GM18508 (cell line): ENCODE data around the gene UCKL1.
"Not testable (repeated sequence)": the region's sequence is repeated elsewhere in the genome, so short reads cannot be mapped to it uniquely, and the experiment has no call there.

ENCODE experiments used
- ATAC-seq: cut with Tn5 transposase; IDR thresholded peaks from one replicate; pipeline ENCODE4 v1.9.1; 2021; ENCODE audit warnings: moderate number of reproducible peaks; ENCODE audit not compliant: insufficient read depth, unreplicated experiment

UCKL1 gene

DNA sequence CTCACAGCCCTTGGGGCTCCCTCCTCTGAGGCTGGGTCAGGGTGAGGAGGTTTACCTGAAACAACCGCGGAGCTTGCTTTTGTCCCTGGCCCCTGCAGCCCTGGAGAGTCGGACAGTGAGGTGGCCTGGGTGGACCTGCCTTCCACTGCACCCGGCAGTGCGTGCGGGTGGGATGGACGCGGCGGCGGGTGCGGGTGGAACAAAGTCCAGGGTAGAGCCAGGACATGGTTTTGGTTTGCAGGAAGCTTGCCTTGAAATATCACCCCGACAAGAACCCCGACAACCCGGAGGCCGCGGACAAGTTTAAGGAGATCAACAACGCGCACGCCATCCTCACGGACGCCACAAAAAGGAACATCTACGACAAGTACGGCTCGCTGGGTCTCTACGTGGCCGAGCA is 27.1 kb downstream of the UCKL1 start:
- no peak for ATAC-seq

DNA sequence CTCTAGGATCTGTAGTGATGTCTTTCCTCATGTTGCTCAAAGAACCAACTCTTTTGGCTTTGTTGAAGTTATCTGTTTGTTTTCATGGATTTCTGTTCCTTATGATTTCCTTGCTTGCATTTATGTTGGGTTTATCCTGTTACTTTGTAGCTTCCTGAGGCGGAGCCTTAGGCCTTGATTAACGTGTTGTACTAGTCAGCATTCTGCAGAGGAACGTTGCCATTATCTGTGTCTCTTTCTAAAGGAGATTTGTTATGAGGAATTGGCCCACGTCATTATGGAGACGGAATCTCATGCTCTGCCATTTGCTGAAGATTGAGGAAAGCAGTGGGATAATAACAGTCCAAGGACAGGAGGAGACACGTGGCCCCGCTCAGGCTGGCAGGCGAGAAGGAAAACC is 29.9 kb downstream of the UCKL1 start:
- no peak for ATAC-seq

DNA sequence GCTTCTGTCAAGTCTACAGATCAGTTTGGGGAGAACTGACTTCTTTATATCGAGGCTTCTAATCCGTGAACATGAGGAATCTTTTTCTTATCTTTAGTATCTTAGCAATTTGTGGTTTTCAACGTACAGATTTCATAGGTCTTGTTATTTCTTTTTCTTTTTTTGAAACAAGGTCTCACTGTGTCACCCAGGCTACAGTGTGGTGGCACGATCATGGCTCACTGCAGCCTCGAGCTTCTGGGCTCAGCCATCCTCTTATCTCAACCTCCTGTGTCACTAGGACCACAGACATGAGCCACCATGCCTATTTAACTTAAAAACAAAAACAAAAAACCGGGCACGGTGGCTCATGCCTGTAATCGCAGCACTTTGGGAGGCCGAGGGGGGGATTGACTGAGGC is 32.0 kb downstream of the UCKL1 start:
- no peak for ATAC-seq

DNA sequence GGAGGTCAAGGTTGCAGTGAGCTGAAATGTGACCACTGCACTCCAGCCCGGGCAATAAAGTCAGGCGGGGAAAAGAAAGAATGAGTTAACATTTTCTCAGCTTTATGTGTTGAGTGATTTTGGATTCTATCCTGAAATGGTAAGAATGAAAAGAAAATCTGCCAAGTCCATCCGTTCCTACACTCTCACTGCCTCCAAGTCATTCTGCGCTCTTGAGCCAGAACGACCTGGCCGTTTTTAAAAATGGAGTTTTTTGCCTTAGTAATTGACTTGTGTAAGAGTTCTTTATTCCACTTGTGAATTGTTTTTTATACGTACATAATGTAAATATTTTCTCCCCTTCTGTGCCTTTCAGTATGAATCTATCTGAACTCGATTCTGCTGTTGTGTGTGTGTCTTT is 32.6 kb downstream of the UCKL1 start:
- no peak for ATAC-seq

DNA sequence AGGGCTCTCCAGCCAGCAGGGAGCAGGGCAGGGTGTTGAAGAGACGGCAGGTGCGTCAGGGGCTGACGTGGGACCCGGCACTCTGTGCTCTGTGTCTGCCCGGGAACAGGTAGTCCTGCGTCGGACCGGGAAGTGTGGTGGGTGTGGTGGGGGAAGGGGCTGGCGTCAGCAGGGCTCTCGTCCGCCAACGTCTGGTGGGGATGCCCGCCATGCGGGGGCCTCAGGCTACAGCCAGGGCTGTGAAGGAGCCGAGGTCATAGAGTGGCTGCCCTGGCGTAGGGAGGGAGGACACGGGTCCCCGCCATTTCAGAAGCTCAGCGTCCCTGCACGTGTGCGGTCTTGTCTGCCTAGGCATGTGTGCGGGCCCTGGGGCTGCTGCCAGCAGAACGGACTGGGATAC is 36.0 kb downstream of the UCKL1 start:
- ATAC-seq, result no peak

DNA sequence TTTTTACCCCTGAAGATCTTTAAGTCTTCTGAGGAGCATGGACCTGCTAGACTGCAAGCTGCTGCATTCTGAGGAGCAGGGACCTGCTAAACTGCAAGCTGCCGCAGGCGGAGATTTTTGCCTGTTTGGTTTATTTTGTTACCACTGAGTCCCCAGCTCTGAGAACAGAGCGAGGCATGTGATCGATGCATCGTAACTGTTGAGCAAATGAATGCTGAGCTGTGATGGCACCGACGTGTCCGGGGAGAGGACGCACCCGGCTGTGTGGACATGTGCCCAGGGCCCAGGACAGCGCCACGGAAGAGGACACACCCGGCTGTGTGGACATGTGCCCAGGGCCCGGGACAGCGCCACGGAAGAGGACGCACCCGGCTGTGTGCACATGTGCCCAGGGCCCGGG is 37.1 kb downstream of the UCKL1 start:
- ATAC-seq, result no peak

DNA sequence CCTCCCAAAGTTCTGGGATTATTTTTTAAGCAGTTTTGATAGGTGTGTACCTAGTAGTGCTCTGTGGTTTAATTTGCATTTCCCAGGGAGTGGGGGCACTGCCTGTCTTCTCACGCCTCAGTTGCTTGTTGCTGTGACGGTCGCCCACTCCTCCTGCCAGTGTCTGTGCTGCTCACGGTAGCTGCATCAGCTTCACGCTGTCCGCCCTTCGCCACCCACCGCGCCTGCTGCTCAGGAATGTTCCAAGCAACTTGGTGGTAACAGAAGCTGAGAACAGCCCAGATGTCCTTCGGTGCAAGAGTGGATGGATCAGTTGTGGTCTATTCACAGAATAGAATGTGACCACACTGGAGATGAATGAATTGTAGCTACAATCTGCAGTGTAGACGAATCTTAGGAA is 38.4 kb downstream of the UCKL1 start:
- no peak for ATAC-seq

DNA sequence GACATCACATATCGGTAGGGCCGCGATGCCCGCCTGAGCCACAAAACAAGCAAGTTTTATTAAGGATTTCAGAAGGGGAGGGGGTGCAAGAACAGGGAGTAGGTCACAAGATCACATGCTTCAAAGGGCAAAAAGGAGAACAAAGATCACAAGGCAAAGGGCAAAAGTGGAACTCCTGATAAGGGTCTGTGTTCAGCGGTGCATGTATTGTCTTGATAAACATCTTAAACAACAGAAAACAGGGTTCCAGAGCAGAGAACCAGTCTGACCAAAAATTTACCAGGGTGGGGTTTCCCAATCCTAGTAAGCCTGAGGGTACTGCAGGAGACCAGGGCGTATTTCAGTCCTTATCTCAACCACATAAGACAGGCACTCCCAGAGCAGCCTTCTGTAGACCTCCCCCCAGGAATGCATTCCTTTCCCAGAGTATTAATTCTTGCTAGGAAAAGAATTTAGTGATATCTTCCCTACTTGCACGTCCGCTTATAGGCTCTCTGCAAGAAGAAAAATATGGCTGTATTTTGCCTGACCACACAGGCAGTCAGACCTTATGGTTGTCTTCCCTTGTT is 39.8 kb downstream of the UCKL1 start:
- ATAC-seq, result not testable (repeated sequence)

DNA sequence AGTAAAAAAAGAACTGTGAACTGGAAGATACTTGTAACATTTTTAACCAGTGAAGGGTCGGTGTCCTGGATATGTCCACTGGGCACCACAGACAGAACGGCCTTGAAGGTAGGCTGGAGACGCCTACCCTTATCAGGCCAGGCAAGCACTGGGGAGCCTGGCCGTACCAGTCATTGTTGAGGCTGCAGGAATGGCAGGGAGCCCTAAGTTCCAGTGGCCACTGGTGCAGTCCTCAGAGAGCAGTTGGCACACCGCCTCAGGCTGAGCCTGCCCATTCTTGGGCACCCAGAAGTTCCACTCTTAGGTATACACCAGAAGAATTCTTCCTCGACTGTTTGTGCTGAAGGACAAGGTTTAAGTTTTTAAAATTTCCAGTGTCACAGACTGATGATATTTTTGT is 40.7 kb downstream of the UCKL1 start:
- no peak for ATAC-seq

DNA sequence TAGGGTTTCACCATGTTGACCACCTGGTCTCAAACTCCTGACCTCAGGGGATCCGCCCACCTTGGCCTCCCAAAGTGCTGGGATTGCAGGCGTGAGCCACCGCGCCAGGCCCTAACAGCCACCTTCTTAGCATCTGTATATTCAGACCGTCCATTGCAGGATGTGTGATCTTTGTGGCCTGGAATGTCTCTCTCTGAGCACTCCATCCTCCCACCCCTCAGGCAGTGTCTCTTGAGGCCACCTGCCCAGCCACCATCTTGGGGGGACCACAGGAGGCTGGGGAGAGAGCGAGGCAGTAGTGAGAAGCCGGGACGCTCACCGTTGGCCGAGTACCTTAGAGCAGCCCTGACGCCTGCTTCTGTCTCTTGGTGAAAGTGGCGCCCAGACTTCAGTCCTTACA is 42.4 kb downstream of the UCKL1 start:
- no peak for ATAC-seq

DNA sequence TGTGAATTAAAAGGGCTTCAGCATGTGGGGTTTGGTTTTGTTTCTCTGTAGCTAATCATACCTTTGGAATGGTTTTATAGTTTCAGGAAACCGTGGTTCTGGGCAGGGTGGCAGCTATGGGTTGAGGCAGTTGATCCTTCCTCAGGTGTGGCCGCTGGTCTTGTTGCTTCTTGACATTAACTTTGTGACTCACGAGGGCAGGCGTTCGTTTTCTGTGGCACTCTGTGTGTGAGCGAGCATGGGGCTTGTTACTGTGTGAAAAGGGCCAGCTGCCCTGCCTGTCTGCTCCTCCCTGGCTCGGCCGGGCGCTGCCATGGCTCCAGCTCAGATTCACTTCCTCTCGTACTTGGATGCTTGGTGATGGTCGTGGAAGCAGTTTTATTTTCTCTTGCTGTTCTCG is 45.0 kb downstream of the UCKL1 start:
- no peak for ATAC-seq

DNA sequence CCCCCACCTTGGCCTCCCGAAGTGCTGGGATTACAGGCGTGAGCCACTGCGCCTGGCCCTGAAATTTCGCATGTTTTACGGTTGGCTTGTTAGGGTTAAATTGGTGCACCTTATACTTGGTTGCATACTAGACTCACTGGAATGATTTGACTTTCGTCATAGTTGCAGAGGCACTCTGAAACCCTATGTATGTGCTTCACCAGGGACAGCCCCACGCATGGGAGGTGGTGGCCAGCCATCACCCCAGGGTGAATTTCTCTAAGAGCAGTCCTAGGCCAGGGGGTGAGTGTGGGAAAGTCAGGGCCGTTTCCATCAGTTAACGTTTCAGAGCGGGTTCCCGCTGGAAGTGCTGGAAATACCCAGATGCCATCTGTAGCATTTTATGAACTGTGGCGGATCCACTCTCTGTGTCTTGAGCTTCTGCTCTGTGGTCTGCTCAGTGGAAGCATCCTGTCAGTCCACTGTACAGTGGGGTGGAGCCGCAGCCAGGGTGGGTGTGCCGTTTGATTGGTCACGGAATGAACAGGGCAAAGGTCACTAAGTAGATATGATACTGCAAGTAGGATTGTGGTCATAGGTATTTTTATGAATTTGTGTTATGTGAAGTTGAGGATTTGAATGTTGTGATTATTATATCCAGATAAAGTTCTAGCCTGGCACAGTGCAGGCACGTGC is 48.1 kb downstream of the UCKL1 start:
- ATAC-seq, result no peak

DNA sequence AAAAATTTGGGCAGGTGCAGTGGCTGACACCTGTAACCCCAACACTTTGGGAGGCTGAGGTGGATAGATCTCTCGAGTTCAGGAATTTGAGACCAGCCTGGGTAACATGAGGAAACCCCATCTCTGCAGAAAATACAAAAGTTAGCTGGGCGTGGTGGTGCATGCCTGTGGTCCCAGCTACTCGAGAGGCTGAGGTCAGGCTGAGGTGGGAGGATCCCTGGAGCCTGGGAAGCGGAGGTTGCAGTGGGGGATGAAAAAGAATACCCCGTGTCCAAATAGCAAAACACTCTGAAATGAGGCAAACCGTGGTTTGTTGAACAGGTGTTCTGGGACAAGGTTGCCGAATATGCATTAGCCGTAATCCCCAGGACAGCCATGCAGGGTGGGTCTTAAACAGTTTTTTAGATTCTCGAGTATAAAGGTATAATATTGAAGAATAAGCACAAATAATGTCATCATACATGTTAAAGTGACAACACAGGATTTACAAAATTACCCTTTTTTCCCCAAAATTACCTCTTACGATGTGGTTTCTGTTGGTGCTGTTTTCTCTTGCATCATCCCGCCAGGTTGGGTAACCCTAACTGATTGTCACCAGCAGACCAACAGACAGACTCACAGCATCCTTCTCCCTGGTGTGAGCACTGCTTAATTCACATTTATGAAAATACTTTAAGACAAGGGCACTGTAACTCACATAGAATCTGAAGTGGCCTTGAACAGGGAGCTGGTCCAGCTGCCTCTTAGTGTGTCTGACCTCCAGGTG is 52.2 kb downstream of the UCKL1 start:
- no peak for ATAC-seq

DNA sequence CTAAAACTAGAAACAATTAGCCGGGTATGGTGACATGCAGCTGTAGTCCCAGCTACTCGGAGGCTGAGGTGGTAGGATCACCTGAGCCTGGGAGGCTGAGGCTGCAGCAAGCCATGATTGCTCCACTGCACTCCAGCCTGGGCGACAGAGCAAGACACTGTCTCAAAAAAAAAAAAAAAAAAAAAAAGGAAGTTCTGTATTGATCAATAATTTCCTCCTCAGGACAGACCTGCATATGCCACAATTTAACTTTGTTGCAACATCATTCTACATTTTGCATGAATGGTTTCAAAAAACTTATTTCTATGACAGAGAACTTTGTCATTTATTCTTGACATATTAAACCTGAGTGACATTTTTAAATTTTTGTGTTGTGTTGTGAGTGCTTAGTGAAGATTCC is 55.8 kb downstream of the UCKL1 start:
- ATAC-seq, result no peak

DNA sequence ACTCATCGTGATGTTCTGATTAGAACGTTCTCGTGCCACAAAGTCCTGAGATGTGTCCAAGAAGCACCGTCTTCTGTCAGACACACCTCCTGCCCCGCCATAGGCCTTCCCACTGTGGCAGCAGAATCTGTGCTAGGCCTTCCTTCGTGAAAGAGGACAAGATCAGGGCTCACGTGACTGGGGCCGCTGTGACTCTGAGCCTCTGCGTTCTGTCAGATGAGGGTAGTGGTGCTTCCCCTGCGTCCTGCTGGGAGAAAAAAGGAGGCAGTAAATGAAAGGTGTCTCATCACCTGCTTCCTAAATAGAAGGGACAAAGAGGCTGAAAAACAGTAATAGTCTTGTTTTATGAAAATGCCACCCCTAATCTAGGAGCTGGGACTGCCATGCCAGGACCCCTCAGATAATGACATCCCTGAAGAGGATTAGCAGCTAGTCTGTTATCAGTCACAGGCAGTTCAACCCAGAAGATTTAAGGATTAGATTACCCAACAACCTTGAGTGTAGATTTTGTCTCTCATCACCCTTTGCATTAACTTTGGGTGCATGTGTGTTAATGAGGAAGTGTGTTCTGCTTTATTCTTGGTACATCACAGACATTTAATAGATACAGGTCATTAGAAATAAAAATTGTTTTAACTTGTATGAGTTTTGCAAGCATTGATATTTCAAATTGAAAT is 57.2 kb downstream of the UCKL1 start:
- ATAC-seq, result no peak

DNA sequence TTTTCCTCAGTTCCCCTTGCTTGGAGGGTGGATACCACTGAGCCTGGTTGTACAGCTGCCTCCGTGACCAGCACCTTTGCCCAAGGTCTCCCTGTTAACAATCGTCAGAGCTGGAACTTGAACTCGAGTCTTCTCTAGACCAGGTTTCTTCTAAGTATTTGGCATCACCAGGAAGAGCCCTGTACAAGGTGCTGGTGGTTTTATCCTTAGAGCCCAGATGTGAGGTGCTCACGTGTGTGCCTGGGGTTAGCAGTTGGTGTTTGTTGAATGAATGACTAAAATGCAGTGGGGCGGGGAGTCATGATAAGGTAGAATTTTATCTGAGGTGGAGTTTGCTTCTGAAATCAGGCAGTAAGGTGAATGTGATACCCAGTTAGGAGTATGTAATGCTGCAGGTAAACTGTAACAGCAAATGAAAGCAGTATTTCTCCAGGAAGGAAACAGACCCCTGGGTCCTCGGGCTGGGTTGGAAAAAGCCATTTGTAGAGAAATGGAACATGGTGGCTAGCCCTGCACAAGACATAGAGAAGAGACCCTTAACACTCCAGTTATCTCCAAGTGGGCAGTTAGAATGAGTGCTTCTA is 58.1 kb downstream of the UCKL1 start:
- ATAC-seq, result no peak

DNA sequence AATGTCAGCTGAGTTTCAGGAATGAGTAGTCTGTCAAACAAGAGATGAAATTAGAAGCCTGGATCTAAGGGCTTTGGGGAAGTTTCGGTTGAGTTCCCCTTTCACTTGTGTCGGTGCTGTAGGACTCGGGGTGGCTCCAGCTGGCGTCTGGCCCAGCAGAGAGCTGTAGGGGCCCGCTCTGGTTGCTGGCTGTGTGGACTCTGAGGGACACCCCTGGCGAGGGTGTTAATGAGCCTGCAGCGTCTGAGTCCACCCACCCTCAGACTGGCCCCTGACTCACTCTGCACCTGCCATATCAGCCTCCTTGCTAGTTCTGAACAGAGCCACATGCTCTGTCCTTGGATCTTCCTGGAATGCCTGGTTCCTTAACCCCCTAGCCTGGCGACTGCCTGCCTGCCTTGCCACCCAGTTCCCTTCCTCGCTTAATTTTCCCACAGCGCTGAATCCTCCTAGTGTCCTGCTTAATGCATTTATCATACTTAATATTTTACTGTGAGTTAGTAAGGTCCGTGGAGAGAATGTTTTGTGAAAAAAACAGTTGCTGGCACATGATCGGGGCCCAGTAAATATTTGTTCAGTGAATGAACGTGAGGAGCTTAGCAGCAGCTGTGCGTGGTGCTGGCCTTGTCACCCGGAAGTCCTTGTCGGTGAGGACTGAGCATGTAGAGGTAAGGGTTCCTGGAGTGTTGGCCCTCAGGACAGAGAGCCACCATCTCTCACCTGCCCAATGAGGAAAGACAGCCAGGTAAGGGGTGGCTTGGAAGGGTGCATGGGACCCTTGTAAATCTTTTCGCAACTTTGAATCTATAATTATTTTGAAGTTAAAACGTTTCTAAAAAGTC is 59.7 kb downstream of the UCKL1 start:
- ATAC-seq, result no peak

DNA sequence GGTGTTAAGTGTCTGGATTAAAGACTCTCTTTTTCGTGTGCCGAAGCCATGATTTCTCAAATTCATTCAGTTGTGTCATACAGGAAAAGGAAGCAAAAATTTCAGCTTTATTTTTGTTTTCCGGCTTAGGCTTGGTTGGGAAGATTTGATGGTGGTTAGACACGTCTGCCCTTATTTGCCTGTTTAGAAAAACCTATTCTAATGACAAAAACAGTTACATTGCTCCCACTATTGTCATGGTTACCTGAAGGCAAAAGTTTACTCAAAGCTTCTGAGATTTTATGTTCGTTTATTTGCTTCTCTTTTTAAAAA is 60.3 kb downstream of the UCKL1 start:
- ATAC-seq, result no peak

DNA sequence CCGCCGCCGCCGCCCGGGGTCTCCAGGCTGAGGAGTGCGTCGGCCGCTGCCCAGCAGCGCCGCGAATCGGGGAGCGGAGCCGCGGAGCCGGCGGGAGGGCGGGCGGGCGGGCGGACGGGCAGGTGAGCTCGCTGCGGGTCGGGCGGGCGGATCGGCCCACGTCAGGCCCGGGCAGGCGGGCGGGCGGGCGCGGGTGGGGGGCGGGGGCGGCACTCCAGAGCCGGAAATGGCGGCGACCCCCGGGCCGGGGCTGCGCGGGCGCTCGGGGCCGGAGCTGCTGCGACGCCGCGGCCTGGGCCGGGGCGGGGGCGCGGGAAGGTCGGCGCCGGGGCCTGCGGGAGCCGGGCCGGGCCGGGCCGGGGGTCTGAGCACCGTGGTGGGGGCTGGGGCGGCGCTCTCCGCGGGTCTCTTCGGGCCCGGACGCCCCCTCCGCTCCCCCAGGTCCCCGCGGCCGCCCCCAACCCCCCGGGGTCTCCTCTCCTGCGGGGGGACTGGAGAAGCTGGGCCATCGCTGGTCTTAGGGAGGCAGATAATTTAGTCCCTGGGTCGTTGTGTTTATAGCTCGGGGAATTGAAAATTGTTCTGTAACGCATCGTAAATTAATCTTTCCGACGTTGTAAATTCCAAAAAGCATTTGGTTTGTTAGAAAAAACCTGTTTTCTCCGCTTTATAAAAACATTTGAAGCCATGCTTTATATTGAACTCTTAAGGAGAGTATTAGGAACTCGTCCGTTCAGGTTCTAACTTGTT is 60.8 kb downstream of the UCKL1 start:
- ATAC-seq, result no peak
